Stomach smooth muscle (tissue), 2 donors: ENCODE results near the gene ARHGEF6.

Source experiments
- H3K27ac ChIP-seq: one replicate; pipeline ENCODE4 v1.7.0; 2013; ENCODE audit warnings: mild to moderate bottlenecking, low read length, inconsistent platforms
- H3K27me3 ChIP-seq, 2 donors: one replicate each; pipeline ENCODE4 v1.7.0; 2013; ENCODE audit warnings: low read length in 2 of 2; ENCODE audit not compliant: insufficient read depth in 2 of 2, control insufficient read depth in 1 of 2
- H3K36me3 ChIP-seq, 2 donors: one replicate each; pipeline ENCODE4 v1.7.0; 2013; ENCODE audit warnings: low read length in 2 of 2; ENCODE audit not compliant: control insufficient read depth in 2 of 2, insufficient read depth in 2 of 2
- H3K4me1 ChIP-seq: one replicate; pipeline ENCODE4 v1.7.0; 2013; ENCODE audit warnings: low read length; ENCODE audit not compliant: control insufficient read depth, insufficient read depth
- H3K4me3 ChIP-seq, 2 donors: one replicate each; pipeline ENCODE4 v1.7.0; 2013; ENCODE audit warnings: low read length in 2 of 2
- H3K9ac ChIP-seq, 2 donors: one replicate each; pipeline ENCODE4 v1.7.0; 2013; ENCODE audit warnings: low read length in 2 of 2, mild to moderate bottlenecking in 1 of 2
- H3K9me3 ChIP-seq, 2 donors: one replicate each; pipeline ENCODE4 v1.7.0; 2013; ENCODE audit warnings: low read length in 2 of 2; ENCODE audit not compliant: control insufficient read depth in 2 of 2
- donor health status: healthy.
- donor health status: Pancreatic carcinoma.

The ARHGEF6 gene

DNA sequence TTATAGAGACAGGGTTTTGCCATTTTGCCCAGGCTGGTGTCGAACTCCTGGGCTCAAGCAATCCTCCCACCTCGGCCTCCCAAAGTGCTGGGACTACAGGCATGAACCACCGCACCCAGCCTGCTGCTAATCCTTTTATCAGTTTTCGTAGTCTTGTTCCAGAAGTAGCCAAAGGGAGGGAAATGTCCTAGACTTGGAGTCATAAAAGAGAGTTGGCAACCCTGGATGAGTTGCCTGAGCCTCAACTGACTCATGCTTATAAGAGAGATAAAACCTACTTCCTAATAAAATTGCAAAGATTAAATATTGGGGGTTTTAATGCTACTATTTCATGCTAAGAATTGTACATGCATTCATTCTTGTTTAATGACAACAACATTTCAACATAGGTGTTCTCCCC is 88.5 kb downstream of the ARHGEF6 start:
- H3K4me3 ChIP-seq: no peak overlapping the region
- H3K9me3 ChIP-seq: no peaks in the 10 kb centered on the region
- no peaks in the 10 kb centered on the region for H3K4me1 ChIP-seq
- no peaks in the 10 kb centered on the region for H3K36me3 ChIP-seq
- no peak overlapping the region for H3K27ac ChIP-seq
- no peaks in the 10 kb centered on the region for H3K27me3 ChIP-seq
- H3K9ac ChIP-seq: no peak overlapping the region

DNA sequence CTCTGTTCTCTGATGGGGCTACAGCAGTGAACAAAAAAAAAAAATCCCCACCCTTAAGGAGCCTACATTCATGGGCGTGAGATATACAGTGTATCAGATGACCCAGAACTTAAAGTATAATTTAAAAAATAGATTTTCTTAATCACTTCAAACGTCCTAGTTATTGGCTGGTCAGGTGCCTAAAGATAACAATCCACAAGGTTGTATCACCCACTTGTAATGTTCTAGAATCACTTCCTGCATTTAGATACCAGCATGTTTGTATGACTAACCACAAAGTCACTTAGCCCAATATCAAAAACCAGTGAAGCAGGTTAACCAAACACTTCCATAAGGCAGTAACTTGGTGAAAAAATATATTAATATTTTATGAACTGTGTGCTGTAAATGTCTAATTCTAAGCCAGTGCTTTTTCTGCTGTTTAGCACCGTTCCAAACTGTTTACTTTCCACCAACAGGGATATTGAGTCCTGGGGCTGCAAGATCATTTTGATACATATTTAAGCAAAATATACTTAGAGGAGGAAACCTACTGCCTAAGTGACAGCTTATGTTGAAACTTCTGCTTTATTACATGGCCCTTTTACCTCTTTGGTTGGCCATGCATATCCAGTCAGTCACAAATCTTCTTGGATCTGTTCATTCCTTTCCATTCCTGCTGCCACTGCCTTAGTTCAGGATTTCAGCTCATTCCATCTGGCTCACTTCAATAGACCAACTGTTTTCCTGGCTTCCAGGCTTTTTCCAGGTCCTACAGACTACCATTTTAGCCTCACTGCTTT is 89.5 kb downstream of the ARHGEF6 start:
- no peak overlapping the region for H3K4me3 ChIP-seq
- H3K4me1 ChIP-seq: no peaks in the 10 kb centered on the region
- no peaks in the 10 kb centered on the region for H3K9me3 ChIP-seq
- H3K9ac ChIP-seq: no peak overlapping the region
- H3K27me3 ChIP-seq: no peaks in the 10 kb centered on the region
- H3K36me3 ChIP-seq: no peaks in the 10 kb centered on the region
- no peak overlapping the region for H3K27ac ChIP-seq

DNA sequence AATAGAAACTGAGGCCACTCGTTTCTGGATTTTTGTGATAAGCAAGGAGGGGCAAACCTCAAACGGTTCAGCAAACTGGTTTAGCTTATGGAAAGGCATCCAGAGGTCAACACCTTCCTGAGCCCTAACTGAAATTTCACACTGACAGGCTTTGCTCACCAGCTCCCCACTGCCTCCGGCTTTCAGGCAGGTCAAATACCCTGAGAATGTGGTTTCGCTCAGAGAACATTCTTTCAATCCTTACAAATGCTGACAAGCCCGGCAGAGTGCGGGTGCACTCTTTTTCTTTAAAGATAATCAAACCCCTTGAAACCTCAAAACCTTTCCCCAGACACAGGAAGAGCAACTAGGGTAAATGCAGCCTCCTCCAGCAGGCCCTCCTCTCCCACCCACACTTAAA is 91.3 kb downstream of the ARHGEF6 start:
- H3K27ac ChIP-seq: no peak overlapping the region
- no peak overlapping the region for H3K4me3 ChIP-seq
- H3K36me3 ChIP-seq: peaks cover 0 to 3% of the 10 kb centered on the region in 2 donors
- peaks cover 0 to 7% of the 10 kb centered on the region in 2 donors for H3K27me3 ChIP-seq
- no peaks in the 10 kb centered on the region for H3K4me1 ChIP-seq
- no peaks in the 10 kb centered on the region for H3K9me3 ChIP-seq
- no peak overlapping the region for H3K9ac ChIP-seq

DNA sequence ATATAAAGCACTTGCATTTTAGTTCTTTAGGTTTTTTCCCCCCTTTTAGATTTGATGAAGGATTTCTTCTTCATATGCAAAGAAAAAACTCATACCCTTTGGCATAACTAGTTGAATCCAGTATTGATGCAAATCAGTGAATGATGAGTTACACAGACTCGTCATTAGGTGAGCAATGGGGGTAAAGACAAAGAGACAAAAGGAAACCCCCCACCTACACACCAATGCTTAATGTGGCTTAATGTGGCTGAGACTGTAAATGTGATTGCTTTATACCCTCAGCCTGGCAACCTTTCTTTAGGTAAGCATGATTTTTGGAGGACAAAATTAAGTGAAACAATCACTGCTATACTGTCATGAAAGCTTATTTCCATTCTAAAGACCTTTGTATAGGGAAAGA is 93.3 kb downstream of the ARHGEF6 start:
- H3K27ac ChIP-seq: no peak overlapping the region
- no peaks in the 10 kb centered on the region for H3K9me3 ChIP-seq
- peaks cover 0 to 7% of the 10 kb centered on the region in 2 donors for H3K27me3 ChIP-seq
- no peak overlapping the region for H3K4me3 ChIP-seq
- H3K9ac ChIP-seq: no peak overlapping the region
- H3K36me3 ChIP-seq: peaks cover 0 to 3% of the 10 kb centered on the region in 2 donors
- H3K4me1 ChIP-seq: no peaks in the 10 kb centered on the region

DNA sequence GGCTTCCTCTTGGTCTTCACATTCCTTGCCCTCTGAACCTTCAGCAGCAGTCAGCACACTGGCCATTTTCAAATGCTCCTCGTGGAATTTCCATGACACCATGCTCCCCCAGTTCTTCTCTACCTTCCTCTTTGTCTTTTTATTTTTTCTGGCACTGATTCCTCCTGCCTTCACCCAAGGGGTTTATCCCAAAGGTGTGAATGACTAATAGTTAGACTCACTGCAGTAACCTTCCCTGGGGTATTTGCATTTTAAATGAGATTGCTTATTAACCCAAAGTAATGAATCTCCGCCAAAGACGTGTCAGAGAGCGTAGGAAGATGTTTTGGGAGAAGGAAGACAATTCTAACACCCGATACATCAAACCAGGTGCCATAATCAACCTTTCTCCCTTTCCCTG is 96.6 kb downstream of the ARHGEF6 start:
- no peak overlapping the region for H3K27ac ChIP-seq
- H3K9me3 ChIP-seq: no peaks in the 10 kb centered on the region
- H3K4me1 ChIP-seq: no peaks in the 10 kb centered on the region
- H3K27me3 ChIP-seq: peaks cover 0 to 7% of the 10 kb centered on the region in 2 donors
- H3K4me3 ChIP-seq: no peak overlapping the region
- no peak overlapping the region for H3K9ac ChIP-seq
- H3K36me3 ChIP-seq: peaks cover 0 to 5% of the 10 kb centered on the region in 2 donors

DNA sequence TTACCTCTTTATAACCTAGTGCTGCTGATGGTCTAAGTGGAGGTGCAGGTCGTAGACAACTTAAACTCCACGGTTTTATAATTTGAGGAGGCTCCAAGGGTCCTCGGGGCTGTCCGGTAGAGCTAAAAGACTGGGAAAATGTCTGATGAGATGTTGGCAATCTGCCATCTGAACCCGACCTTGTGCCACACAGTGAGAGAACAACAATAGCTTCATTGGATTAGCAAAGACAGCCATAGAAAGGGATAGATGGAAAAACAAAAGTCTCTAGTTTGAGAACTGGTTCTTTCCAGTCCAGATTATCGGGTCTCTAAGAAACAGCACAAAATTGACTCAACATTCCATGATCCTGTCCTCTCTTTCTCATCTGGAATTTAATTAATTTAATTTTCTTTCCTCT is 101.2 kb downstream of the ARHGEF6 start:
- no peak overlapping the region for H3K27ac ChIP-seq
- H3K9me3 ChIP-seq: no peaks in the 10 kb centered on the region
- no peaks in the 10 kb centered on the region for H3K4me1 ChIP-seq
- H3K9ac ChIP-seq: no peak overlapping the region
- H3K36me3 ChIP-seq: peaks cover 2 to 3% of the 10 kb centered on the region in 2 donors
- H3K4me3 ChIP-seq: no peak overlapping the region
- H3K27me3 ChIP-seq: peaks cover 0 to under 1% of the 10 kb centered on the region in 2 donors

DNA sequence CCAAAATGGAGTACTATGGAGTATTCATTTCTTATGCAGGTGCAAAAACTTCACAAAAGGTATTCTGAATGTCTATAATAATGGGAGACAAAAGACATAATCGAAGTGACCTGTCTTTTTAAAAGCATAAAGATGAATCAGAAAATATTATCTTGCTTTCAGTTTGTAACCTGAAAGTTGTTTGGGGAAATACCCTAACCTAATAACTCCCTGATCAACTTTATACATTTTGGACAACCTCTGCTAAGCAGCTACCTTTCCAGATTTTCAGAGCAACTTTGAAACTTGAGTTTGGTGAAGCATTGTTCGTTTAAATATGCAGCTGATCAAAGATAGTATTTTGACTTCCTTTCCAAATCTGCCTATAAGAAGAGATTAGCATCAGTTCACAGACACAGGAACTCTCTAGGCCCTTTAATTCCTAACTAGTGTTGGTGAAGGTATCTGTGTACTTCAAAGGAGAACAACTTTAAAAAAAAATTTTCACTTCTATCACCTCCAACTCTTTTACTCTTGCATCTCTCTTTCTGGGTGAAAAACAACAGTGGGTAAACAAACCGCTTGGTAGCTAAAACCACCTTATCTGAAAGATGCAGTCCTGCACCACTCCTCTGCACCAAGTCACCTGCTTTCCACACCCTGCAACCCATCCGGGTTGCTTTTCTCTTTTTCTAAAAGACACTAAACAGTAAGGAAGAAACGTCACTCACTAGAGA is 106.3 kb downstream of the ARHGEF6 start:
- Histone ChIP-seq H3K9me3 (no peaks in the 10 kb centered on the region), H3K36me3 (peaks cover 3% of the 10 kb centered on the region in 2 donors), H3K27ac (no peak overlapping the region), H3K4me1 (no peaks in the 10 kb centered on the region), H3K9ac (no peak overlapping the region), H3K4me3 (no peak overlapping the region), H3K27me3 (no peaks in the 10 kb centered on the region)

DNA sequence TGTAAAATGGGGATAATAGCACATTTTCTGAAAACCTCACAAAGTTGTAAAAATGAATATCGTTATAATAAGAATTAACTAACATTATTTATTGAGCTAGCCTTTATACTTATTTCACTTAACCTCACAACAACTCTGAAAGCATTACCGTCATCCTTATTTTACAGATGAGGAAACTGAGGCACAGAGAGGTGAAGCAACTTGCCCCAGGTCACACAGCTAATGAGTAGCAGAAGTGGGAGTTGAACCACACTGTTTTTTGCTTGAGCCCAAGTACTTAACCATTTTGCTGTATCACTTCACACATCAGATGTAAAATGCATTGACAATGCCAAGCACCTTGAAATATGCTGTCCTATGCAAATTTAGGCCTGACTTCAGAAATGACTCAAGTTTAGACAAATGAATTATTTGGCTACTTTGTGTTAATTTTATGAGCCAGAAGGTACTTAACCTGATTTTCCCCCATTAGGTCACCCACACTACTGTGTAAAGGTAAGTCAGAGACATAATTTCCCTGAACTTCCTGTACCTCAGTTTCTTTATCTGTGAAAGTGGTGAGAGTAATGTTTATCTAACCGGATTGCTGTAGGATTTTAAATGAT is 109.6 kb downstream of the ARHGEF6 start:
- H3K36me3 ChIP-seq: peaks cover 9 to 11% of the 10 kb centered on the region in 2 donors

DNA sequence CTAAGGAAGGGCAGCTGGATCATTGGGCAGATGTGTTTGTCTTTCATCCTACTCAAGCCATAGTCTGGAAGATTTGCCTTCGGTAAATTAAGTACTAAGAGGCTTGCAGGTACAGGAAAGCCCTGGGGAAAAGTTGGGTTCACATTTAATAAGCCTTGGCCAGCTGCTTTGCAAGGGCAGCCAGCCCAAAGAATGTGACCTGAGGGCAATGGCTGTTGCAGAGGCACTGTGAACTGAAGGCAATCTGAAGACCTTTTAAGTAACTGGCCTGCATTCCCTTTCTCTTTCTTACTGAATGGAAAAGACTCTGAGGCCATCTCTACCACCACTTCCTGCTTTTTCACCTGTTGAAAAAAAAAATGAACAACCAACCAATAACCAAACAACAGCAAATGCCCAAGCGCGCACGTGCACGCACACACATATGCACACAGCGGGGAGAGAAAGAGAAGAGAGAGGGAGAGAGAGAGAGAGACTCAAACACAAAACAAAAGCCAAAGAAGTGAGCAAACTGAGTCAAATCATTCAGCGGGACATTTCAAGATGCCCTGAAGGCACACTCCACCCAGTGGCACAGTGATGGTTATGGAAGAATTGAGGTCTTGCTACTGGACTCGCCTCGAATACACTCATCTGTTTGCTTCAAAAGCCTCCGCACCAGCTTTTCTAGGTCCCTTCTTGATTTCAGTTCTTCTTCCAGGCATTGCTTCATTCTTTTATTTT is 113.1 kb downstream of the ARHGEF6 start:
- Histone ChIP-seq H3K27me3 (no peaks in the 10 kb centered on the region), H3K9me3 (peaks cover 0 to 9% of the 10 kb centered on the region in 2 donors), H3K4me3 (no peak overlapping the region), H3K27ac (no peak overlapping the region), H3K36me3 (peaks cover 6 to 9% of the 10 kb centered on the region in 2 donors), H3K4me1 (no peaks in the 10 kb centered on the region), H3K9ac (no peak overlapping the region)

More for the DNA sequence above, 109.6 kb downstream of the ARHGEF6 start:
- Histone ChIP-seq H3K27ac (no peak overlapping the region), H3K4me1 (no peaks in the 10 kb centered on the region), H3K27me3 (no peaks in the 10 kb centered on the region), H3K9me3 (no peaks in the 10 kb centered on the region), H3K4me3 (no peak overlapping the region), H3K9ac (no peak overlapping the region)

DNA sequence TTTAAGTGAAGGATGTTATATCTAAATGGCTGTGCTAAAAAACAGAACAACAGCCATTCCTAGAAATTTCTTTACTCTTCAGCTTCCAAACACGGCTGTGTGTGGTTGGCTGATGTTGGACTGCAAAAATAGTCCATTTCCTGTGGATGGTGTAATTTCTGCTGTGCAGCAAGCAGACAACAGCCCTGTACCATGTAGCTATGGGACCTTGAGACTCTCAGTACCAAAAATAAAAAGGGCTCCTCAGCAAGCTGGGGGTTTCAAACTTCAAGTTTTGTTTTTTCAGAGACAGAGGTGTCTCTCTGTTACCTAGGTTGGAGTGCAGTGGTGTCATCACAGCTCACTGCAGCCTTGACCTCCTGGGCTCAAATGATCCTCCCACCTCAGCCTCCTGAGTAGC is 114.6 kb downstream of the ARHGEF6 start:
- Histone ChIP-seq H3K4me3 (no peak overlapping the region), H3K27me3 (peaks cover 0 to 2% of the 10 kb centered on the region in 2 donors), H3K9ac (no peak overlapping the region), H3K9me3 (peaks cover 0 to 9% of the 10 kb centered on the region in 2 donors), H3K36me3 (peaks cover 6 to 8% of the 10 kb centered on the region in 2 donors), H3K27ac (no peak overlapping the region), H3K4me1 (no peaks in the 10 kb centered on the region)
